K562 (cell line): ENCODE results near the gene SELPLG. TPM values are rescaled to one million over a fixed set of nuclear protein-coding genes. Genes with fewer than 3 reads are reported as not detected.

ENCODE experiments used
- ARID3B ChIP-seq: fragments of 250-450 bp; sonication (Bioruptor Pico); IDR thresholded peaks from 2 replicates; pipeline ENCODE4 v1.4.0; 2020; ENCODE audit warnings: borderline replicate concordance
- ATF7 ChIP-seq: fragments of 450-650 bp; IDR thresholded peaks from 2 replicates; pipeline ENCODE4 v1.7.1; 2014; ENCODE audit warnings: mild to moderate bottlenecking, moderate library complexity
- BMI1 ChIP-seq: fragments of 150-350 bp; IDR thresholded peaks from 2 replicates; pipeline ENCODE4 v1.6.1; 2014; ENCODE audit warnings: low read length
- E2F5 ChIP-seq: sonication (generic); formaldehyde crosslinking; IDR thresholded peaks from 2 replicates; pipeline ENCODE4 v1.8.0; 2022; ENCODE audit warnings: mild to moderate bottlenecking, missing genetic modification reagents
- E2F6 ChIP-seq, 2 experiments: IDR thresholded peaks; 2 replicates each; pipeline ENCODE4 v1.6.1; 2011; ENCODE audit warnings: borderline replicate concordance in 1 of 2, control low read depth in 1 of 2, low read depth in 1 of 2, low read length in 1 of 2, mild to moderate bottlenecking in 1 of 2, mixed read lengths in 1 of 2, moderate library complexity in 1 of 2; ENCODE audit not compliant: insufficient read depth in 1 of 2, insufficient read length in 1 of 2, poor library complexity in 1 of 2, severe bottlenecking in 1 of 2; ENCODE audit errors: extremely low read depth in 1 of 2
- FIP1L1 ChIP-seq: fragments of 200-400 bp; formaldehyde crosslinking; IDR thresholded peaks from 2 replicates; pipeline ENCODE4 v1.6.1; 2018; ENCODE audit warnings: mild to moderate bottlenecking, low read depth, low read length; ENCODE audit not compliant: poor library complexity, severe bottlenecking
- FOXP1 ChIP-seq: sonication (generic); formaldehyde crosslinking; IDR thresholded peaks from 2 replicates; pipeline ENCODE4 v1.8.0; 2022; ENCODE audit warnings: mild to moderate bottlenecking, missing genetic modification reagents
- HNRNPUL1 ChIP-seq: fragments of 200-400 bp; formaldehyde crosslinking; IDR thresholded peaks from 2 replicates; pipeline ENCODE4 v1.6.1; 2017; ENCODE audit warnings: low read length
- ILK ChIP-seq: fragments of 450-650 bp; IDR thresholded peaks from 2 replicates; pipeline ENCODE4 v1.6.1; 2016; ENCODE audit warnings: missing genetic modification characterization, low read depth, mild to moderate bottlenecking, missing compliant biosample characterization, moderate library complexity, borderline replicate concordance
- KAT7 ChIP-seq: sonication (generic); formaldehyde crosslinking; IDR thresholded peaks from 2 replicates; pipeline ENCODE4 v1.8.0; 2022; ENCODE audit warnings: missing genetic modification reagents, mild to moderate bottlenecking, borderline replicate concordance
- NFXL1 ChIP-seq: fragments of 450-650 bp; formaldehyde crosslinking; IDR thresholded peaks from 2 replicates; pipeline ENCODE4 v1.4.0; 2021; ENCODE audit warnings: mild to moderate bottlenecking
- RERE ChIP-seq: sonication (generic); formaldehyde crosslinking; IDR thresholded peaks from 2 replicates; pipeline ENCODE4 v1.8.0; 2023; ENCODE audit warnings: missing genetic modification reagents, mild to moderate bottlenecking, borderline replicate concordance
- RFX7 ChIP-seq: fragments of 250-450 bp; sonication (Bioruptor Pico); IDR thresholded peaks from 2 replicates; pipeline ENCODE4 v1.5.1; 2021; ENCODE audit warnings: mild to moderate bottlenecking
- USF2 ChIP-seq: sonication (generic); formaldehyde crosslinking; IDR thresholded peaks from 2 replicates; pipeline ENCODE4 v1.5.0; 2020; ENCODE audit warnings: missing genetic modification reagents
- ZNF143 ChIP-seq: sonication (generic); formaldehyde crosslinking; IDR thresholded peaks from 2 replicates; pipeline ENCODE4 v1.9.0; 2022; ENCODE audit warnings: mild to moderate bottlenecking, missing genetic modification reagents
- polyA plus RNA-seq, 8 experiments: library from polyadenylated mRNA; depleted of rRNA in 4 of 8; stranded (reverse) in 5 of 8; unstranded in 3 of 8; fragments of >200 nt; fragmentation: Nextera tagmentation in 2 of 8; fragmentation: Illumina TruSeq in 1 of 8; extraction: Ambion mirVana in 2 of 8; extraction: Trizol in 1 of 8; gene quantifications; 2 replicates each; pipeline versions ENCODE4 v1.2.1 to v1.2.3, GENCODE V29; 2011 to 2014; ENCODE audit warnings: inconsistent platforms in 1 of 8, missing spikeins in 1 of 8
- total RNA-seq, 7 experiments: library from RNA; depleted of rRNA in 6 of 7; stranded (reverse); fragments of >200 nt in 6 of 7; fragmentation: Illumina TruSeq in 2 of 7; extraction: Trizol in 2 of 7; gene quantifications; 2 replicates each; pipeline versions ENCODE4 v1.2.1 to v1.2.3, GENCODE V29; 2011 to 2021; ENCODE audit warnings: low replicate concordance in 1 of 7

Gene SELPLG
- total and polyA plus RNA-seq, 9 of the 15 experiments (the other 6 are each of a cell fraction or from before 2014, with no cell fraction given) = 0.22 to 10.2 (median 1.7) TPM

- TF ChIP-seq USF2 (CRISPR knock-in tag) = no peak
- TF ChIP-seq ATF7 = peak; percentile 26; the same call in 1 of the 2 replicates
- no peak for TF ChIP-seq BMI1
- TF ChIP-seq E2F6 (IDR thresholded peaks at IDR 0.05; ENCODE audit: borderline replicate concordance in 1 of 2, extremely low read depth in 1 of 2, insufficient read depth in 1 of 2, insufficient read length in 1 of 2, low read depth in 1 of 2, low read length in 1 of 2, poor library complexity in 1 of 2, severe bottlenecking in 1 of 2) = no peak
- no peak for TF ChIP-seq FIP1L1
- TF ChIP-seq HNRNPUL1 = 0 out of 2 replicates have a peak, but pooled peaks have one; percentile 15
- TF ChIP-seq ZNF143 (CRISPR knock-in tag) = no peak
- no peak for TF ChIP-seq KAT7 (CRISPR knock-in tag)
- TF ChIP-seq RFX7 (CRISPR knock-in tag) = no peak
- no peak for TF ChIP-seq ILK (tag)
- 0 out of 2 replicates have a peak, but pooled peaks have one; percentile 43 for TF ChIP-seq RERE
- no peak for TF ChIP-seq ARID3B (CRISPR knock-in tag)
- TF ChIP-seq NFXL1 (CRISPR knock-in tag) = no peak
- no peak for TF ChIP-seq FOXP1 (CRISPR knock-in tag)
- no peak for TF ChIP-seq E2F5
Measured at GRCh38 chr12:108641446-108642268, 8.0 kb upstream of the SELPLG start (continued).
